Liver (tissue), 9 donors: ENCODE measurements around the gene TFB1M. TPM values are rescaled to one million over a fixed set of nuclear protein-coding genes. Genes with fewer than 3 reads are reported as not detected.

ENCODE experiments used
- DNase-seq: peaks from one replicate; pipeline ENCODE4 v3.0.0-alpha.2; 2017; ENCODE audit warnings: low spot score
- H3K27ac ChIP-seq, 2 donors: one replicate each; pipeline ENCODE4 v1.7.0; 2013; ENCODE audit warnings: inconsistent platforms in 2 of 2, low read length in 2 of 2, control low read depth in 1 of 2, low read depth in 1 of 2, mild to moderate bottlenecking in 1 of 2
- H3K27me3 ChIP-seq, 4 donors: one replicate each; pipeline versions ENCODE4 v1.6.1 to v1.7.0; 2013; ENCODE audit warnings: low read length in 3 of 4, inconsistent platforms in 1 of 4, mild to moderate bottlenecking in 1 of 4, moderate library complexity in 1 of 4; ENCODE audit not compliant: control insufficient read depth in 4 of 4, insufficient read depth in 4 of 4
- H3K36me3 ChIP-seq, 4 donors: one replicate each; pipeline versions ENCODE4 v1.6.1 to v1.7.0; 2013; ENCODE audit warnings: low read length in 3 of 4, mild to moderate bottlenecking in 3 of 4, low read depth in 1 of 4, moderate library complexity in 1 of 4; ENCODE audit not compliant: control insufficient read depth in 4 of 4, insufficient read depth in 3 of 4
- H3K4me1 ChIP-seq, 4 donors: one replicate each; pipeline versions ENCODE4 v1.6.1 to v1.7.0; 2013; ENCODE audit warnings: low read length in 3 of 4, mild to moderate bottlenecking in 3 of 4, moderate library complexity in 1 of 4; ENCODE audit not compliant: control insufficient read depth in 4 of 4, insufficient read depth in 4 of 4
- H3K4me3 ChIP-seq, 3 donors: one replicate each; pipeline versions ENCODE4 v1.6.1 to v1.7.0; 2013; ENCODE audit warnings: low read length in 3 of 3, control low read depth in 1 of 3, low read depth in 1 of 3, mild to moderate bottlenecking in 1 of 3
- H3K9ac ChIP-seq, 2 donors: one replicate each; pipeline ENCODE4 v1.7.0; 2013; ENCODE audit warnings: low read length in 2 of 2, mild to moderate bottlenecking in 2 of 2, moderate library complexity in 2 of 2, control low read depth in 1 of 2, low read depth in 1 of 2
- H3K9me3 ChIP-seq, 4 donors: one replicate each; pipeline versions ENCODE4 v1.6.1 to v1.7.0; 2013; ENCODE audit warnings: low read length in 3 of 4; ENCODE audit not compliant: control insufficient read depth in 4 of 4
- ATF3 ChIP-seq: IDR thresholded peaks from 2 replicates; pipeline ENCODE4 v1.6.1; 2016; ENCODE audit warnings: antibody characterized with exemption
- CTCF ChIP-seq: fragments of 150-350 bp; IDR thresholded peaks from 2 replicates; pipeline ENCODE4 v1.5.1; 2017; ENCODE audit warnings: improper control_type of control experiment, low read depth, low read length; ENCODE audit not compliant: missing input control
- EGR1 ChIP-seq, 2 donors: IDR thresholded peaks; 2 replicates each; pipeline ENCODE4 v1.6.1; 2016 to 2018; ENCODE audit warnings: antibody characterized with exemption in 2 of 2, low read depth in 2 of 2
- FOXA1 ChIP-seq: IDR thresholded peaks from 2 replicates; pipeline ENCODE4 v1.6.1; 2016; ENCODE audit warnings: antibody characterized with exemption
- FOXA2 ChIP-seq: IDR thresholded peaks from 2 replicates; pipeline ENCODE4 v1.6.1; 2016; ENCODE audit warnings: antibody characterized with exemption
- HNF4G ChIP-seq: IDR thresholded peaks from 2 replicates; pipeline ENCODE4 v1.6.1; 2016; ENCODE audit warnings: antibody characterized with exemption
- JUND ChIP-seq, 2 donors: IDR thresholded peaks; 2 replicates each; pipeline ENCODE4 v1.6.1; 2016; ENCODE audit warnings: antibody characterized with exemption in 2 of 2
- NR2F2 ChIP-seq: IDR thresholded peaks from 2 replicates; pipeline ENCODE4 v1.6.1; 2016; ENCODE audit warnings: antibody characterized with exemption
- RAD21 ChIP-seq, 2 donors: IDR thresholded peaks; 2 replicates each; pipeline ENCODE4 v1.6.1; 2016; ENCODE audit warnings: antibody characterized with exemption in 2 of 2, mild to moderate bottlenecking in 2 of 2
- RXRA ChIP-seq, 2 donors: IDR thresholded peaks; 2 replicates each; pipeline ENCODE4 v1.6.1; 2017 to 2018; ENCODE audit warnings: antibody characterized with exemption in 2 of 2, mild to moderate bottlenecking in 1 of 2
- SP1 ChIP-seq: IDR thresholded peaks from 2 replicates; pipeline ENCODE4 v1.6.1; 2018; ENCODE audit warnings: antibody characterized with exemption, mild to moderate bottlenecking
- TAF1 ChIP-seq: conservative IDR thresholded peaks from 2 replicates; pipeline ENCODE4 v1.6.1; 2016; ENCODE audit warnings: antibody characterized with exemption, mild to moderate bottlenecking
- YY1 ChIP-seq: IDR thresholded peaks from 2 replicates; pipeline ENCODE4 v1.6.1; 2016; ENCODE audit warnings: antibody characterized with exemption, mild to moderate bottlenecking
- WGBS: extraction: QIAGEN DNeasy Blood & Tissue Kit; methylation state at CpG from one replicate; pipeline ENCODE4 v1.1.7; 2013; 5-methylcytosine and 5-hydroxymethylcytosine counted together
- polyA plus RNA-seq, 2 donors: library from polyadenylated mRNA; stranded (reverse) in 1 of 2; unstranded in 1 of 2; fragments of 200-250 nt in 1 of 2; fragments of >200 nt in 1 of 2; fragmentation: Nextera tagmentation in 1 of 2; extraction: Ambion mirVana in 1 of 2; gene quantifications; one replicate each; pipeline versions ENCODE4 v1.2.1 to v1.2.3, GENCODE V29; 2013 to 2015
- total RNA-seq, 2 donors: library from RNA; depleted of rRNA; stranded (reverse); fragments of >200 nt; gene quantifications; one replicate each; pipeline ENCODE4 v1.2.3, GENCODE V29; 2014
- TF ChIP-seq, protein P1 (sequence below): IDR thresholded peaks from 2 replicates; pipeline ENCODE4 v1.6.1; 2016; ENCODE audit warnings: antibody characterized with exemption
- TF ChIP-seq, protein P2 (sequence below): IDR thresholded peaks from 2 replicates; pipeline ENCODE4 v1.6.1; 2016; ENCODE audit warnings: antibody characterized with exemption
- TF ChIP-seq, protein P3 (sequence below): IDR thresholded peaks from 2 replicates; pipeline ENCODE4 v1.6.1; 2016; ENCODE audit warnings: antibody characterized with exemption, mild to moderate bottlenecking
- donor health status: healthy.
- donor health status: healthy.
- donor health status: healthy.
- donor health status: healthy.
- donor health status: healthy.

TFB1M gene
- total and polyA plus RNA-seq, 4 donors = 9.2 to 17.0 (median 12.6) TPM

- no peaks in the 10 kb centered on the region for H3K9me3 ChIP-seq
- H3K4me3 ChIP-seq = no peak overlapping the region
- no peaks in the 10 kb centered on the region for H3K4me1 ChIP-seq
- H3K9ac ChIP-seq = no peak overlapping the region
- peaks cover 0 to 39% (median 20%) of the 10 kb centered on the region in 4 donors for H3K36me3 ChIP-seq
- TF ChIP-seq RXRA (IDR thresholded peaks at IDR 0.05) (no peak), HNF4G (no peak), FOXA1 (no peak), CTCF (no peak), SP1 (no peak), FOXA2 (no peak), YY1 (no peak), EGR1 (IDR thresholded peaks at IDR 0.05; ENCODE audit: low read depth in 2 of 2) (no peak)
- TF ChIP-seq, protein P1, sequence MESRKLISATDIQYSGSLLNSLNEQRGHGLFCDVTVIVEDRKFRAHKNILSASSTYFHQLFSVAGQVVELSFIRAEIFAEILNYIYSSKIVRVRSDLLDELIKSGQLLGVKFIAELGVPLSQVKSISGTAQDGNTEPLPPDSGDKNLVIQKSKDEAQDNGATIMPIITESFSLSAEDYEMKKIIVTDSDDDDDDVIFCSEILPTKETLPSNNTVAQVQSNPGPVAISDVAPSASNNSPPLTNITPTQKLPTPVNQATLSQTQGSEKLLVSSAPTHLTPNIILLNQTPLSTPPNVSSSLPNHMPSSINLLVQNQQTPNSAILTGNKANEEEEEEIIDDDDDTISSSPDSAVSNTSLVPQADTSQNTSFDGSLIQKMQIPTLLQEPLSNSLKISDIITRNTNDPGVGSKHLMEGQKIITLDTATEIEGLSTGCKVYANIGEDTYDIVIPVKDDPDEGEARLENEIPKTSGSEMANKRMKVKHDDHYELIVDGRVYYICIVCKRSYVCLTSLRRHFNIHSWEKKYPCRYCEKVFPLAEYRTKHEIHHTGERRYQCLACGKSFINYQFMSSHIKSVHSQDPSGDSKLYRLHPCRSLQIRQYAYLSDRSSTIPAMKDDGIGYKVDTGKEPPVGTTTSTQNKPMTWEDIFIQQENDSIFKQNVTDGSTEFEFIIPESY = no peak
- TF ChIP-seq, protein P2, sequence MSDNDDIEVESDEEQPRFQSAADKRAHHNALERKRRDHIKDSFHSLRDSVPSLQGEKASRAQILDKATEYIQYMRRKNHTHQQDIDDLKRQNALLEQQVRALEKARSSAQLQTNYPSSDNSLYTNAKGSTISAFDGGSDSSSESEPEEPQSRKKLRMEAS = no peak
- no peak for DNase-seq
- WGBS = 93% methylated on average over 2 of the region's 2 CpGs
- no peak overlapping the region for H3K27ac ChIP-seq
- H3K27me3 ChIP-seq = no peaks in the 10 kb centered on the region
Measured at GRCh38 chr6:155287762-155288161, 26.5 kb downstream of the TFB1M start.

DNA sequence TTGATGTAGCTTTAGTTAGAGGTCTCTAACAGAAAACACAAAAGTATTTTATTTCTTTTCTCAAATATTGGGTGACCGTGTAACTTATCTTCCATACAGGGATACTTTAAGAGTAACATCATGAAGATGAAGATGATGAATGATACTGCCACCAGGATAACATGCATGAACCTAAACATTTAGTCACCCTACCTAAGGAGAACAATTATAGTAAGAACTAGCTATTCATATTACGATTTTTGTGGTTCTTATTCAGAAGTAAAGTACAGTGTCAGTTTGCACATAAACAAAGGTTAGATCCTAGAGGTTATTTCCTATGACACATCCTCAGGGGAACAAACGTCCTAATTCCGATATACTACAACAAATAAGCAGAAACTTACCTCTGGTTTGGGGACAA lies 29.5 kb downstream of the TFB1M start:
- Histone ChIP-seq H3K4me1 (no peaks in the 10 kb centered on the region), H3K4me3 (no peak overlapping the region), H3K27ac (no peak overlapping the region), H3K9ac (no peak overlapping the region), H3K9me3 (no peaks in the 10 kb centered on the region), H3K27me3 (no peaks in the 10 kb centered on the region), H3K36me3 (peaks cover 0 to 34% (median 22%) of the 10 kb centered on the region in 4 donors)
- TF ChIP-seq NR2F2 (no peak), TAF1 (no peak), CTCF (no peak), ATF3 (no peak), EGR1 (IDR thresholded peaks at IDR 0.05; ENCODE audit: low read depth in 2 of 2) (no peak), RXRA (IDR thresholded peaks at IDR 0.05) (no peak), HNF4G (no peak), FOXA1 (no peak), JUND (IDR thresholded peaks at IDR 0.05) (no peak), RAD21 (IDR thresholded peaks at IDR 0.05) (no peak), YY1 (no peak), SP1 (no peak)
- TF ChIP-seq, protein P3, sequence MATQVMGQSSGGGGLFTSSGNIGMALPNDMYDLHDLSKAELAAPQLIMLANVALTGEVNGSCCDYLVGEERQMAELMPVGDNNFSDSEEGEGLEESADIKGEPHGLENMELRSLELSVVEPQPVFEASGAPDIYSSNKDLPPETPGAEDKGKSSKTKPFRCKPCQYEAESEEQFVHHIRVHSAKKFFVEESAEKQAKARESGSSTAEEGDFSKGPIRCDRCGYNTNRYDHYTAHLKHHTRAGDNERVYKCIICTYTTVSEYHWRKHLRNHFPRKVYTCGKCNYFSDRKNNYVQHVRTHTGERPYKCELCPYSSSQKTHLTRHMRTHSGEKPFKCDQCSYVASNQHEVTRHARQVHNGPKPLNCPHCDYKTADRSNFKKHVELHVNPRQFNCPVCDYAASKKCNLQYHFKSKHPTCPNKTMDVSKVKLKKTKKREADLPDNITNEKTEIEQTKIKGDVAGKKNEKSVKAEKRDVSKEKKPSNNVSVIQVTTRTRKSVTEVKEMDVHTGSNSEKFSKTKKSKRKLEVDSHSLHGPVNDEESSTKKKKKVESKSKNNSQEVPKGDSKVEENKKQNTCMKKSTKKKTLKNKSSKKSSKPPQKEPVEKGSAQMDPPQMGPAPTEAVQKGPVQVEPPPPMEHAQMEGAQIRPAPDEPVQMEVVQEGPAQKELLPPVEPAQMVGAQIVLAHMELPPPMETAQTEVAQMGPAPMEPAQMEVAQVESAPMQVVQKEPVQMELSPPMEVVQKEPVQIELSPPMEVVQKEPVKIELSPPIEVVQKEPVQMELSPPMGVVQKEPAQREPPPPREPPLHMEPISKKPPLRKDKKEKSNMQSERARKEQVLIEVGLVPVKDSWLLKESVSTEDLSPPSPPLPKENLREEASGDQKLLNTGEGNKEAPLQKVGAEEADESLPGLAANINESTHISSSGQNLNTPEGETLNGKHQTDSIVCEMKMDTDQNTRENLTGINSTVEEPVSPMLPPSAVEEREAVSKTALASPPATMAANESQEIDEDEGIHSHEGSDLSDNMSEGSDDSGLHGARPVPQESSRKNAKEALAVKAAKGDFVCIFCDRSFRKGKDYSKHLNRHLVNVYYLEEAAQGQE = no peak
- TF ChIP-seq, protein P1 = no peak
- TF ChIP-seq, protein P2 = no peak
- 95% methylated on average over 4 of the region's 4 CpGs for WGBS
- no peak for DNase-seq
